NCI-H82 treated with DMSO at 0.1 percent for 48 hours (cell line): ENCODE results near the gene ZNF587B.
"Not testable (repeated sequence)": the region's sequence is repeated elsewhere in the genome, so short reads cannot be mapped to it uniquely, and the experiment has no call there.

Source experiments
- DNase-seq: peaks from one replicate; lab custom pipeline; 2025; ENCODE audit not compliant: unreplicated experiment; lab: John Stamatoyannopoulos, UW

ZNF587B gene

DNA sequence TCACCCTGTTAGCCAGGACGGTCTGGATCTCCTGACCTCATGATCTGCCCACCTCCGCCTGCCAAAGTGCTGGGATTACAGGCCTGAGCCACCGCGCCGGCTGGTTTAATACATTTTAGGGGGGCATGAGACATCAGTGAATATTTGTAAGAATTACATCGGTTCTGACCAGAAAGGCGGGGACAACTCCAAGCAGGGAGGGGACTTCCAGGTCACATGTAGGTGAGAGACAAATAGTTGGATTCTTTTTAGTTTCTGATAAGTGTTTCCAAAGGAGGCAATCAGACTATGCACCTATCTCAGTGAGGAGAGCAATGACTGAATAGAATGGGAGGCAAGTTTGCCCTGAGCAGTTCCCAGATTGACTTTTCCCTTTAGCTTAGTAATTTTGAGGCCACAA, 11.7 kb upstream of the ZNF587B start:
- DNase-seq = no peak

DNA sequence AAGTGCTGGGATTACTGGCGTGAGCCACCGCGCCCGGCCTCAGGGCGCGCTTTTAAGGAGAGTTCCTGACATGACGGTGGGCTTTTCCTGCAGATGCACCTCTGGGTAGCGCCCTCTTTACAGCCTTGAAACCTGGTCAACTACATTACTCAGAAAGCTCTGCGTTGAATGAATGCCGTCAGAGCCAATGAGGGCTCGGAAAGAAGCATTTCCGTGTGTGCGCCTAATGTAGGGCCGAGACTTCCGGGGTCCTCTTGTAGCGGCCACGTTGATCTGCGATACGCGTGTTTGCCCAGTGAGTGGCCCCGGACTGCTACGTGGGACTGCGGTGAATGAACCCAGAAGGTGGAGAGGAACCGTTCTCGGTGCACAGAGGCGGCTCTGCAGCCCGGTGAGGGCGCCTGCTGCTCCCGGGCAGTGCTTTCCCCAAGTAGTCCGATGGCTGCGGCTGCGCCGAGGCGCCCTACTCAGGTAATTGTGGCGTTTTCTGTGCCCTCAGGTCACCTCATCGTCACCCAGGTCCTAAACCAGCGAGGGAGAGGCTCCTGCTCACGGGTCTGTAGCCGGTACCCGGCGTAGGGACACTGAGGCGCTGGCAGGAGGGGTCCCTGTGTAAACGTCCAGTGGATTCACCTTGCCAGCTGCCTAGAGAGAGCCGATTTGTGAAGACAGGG, 10.5 kb upstream of the ZNF587B start:
- peak; percentile 92 for DNase-seq

DNA sequence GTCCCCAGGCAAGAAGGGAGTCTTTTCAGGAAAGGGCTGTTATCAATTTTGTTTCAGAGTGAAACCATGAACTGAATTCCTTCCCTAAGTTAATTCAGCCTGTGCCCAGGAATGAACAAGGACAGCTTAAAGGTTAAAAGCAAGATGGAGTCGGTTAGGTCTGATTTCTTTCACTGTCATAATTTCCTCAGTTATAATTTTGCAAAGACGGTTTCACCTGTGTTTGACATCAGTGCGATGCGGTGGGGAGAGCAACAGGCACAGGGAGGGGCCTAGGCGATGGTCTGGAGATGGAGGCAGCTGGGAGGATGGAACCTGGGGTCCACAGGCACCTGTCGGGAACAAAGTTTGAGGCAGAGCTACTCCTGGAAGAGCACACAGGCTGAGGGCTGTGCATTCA, 9.5 kb upstream of the ZNF587B start:
- no peak for DNase-seq

DNA sequence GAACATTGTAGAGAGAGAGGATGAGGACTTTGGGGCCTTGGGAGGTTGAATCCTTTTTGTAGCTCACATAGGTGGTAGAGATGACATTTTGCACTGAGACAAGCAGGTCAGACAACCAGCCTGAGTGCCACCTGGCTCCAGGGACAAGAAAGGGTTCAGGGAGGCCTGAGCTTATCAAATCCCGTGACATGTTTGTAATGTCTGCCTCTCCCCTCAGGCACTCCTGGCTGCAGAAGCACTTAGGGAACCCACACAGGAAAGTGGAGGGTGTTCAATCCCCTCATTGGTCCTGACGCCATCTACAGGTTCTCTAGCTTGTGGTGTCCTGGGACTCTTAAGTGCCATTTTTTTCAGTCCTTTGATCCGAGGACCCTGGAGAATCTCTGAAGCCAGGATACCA, 9.0 kb upstream of the ZNF587B start:
- DNase-seq = not testable (repeated sequence)

DNA sequence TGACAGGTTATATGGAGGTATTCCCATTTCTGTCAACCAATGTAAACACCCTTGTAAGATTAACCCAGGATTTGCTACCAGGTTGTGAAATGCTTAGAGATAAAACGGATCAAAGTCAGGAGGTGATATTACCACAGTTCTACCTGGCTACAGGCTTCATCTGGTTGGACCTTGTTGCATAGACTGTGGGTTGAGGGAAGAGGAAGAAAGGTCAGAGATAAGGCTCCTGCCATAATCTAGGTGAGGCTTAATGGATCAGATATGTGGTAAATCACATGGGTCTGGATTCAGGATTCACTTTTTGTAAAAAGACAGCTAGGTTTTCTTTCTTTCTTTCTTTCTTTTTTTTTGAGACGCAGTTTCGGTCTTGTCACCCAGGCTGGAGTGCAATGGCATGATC, 8.6 kb upstream of the ZNF587B start:
- DNase-seq = not testable (repeated sequence)

DNA sequence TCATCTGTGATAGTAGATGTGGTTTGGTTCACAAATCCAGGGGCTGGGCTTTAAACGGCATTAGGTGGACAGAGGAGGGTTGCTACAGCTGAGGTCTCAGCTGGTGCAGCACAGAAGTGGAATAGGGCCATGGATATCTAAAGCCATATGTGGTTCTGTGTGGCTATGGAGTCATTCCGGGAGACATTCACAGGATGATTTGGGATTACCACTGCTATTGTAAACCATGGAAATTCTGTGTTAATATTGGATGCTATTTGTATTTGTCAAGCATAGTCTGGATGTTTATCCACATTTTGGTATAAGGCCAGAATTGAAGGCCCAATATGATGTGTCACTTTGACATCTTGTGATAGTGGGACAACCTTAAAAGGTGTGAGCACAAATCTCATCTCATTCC, 6.9 kb upstream of the ZNF587B start:
- DNase-seq = not testable (repeated sequence)

DNA sequence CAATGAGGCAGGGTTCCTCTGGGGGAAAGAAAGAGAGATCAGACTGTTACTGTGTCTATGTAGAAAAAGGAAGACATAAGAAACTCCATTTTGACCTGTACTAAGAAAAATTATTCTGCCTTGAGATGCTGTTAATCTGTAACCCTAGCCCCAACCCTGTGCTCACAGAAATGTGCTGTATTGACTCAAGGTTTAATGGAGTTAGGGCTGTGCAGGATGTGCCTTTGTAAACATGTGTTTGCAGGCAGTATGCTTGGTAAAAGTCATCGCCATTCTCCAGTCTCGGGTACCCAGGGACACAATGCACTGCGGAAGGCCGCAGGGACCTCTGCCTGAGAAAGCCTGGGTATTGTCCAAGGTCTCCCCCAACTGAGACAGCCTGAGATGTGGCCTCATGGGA, 6.5 kb upstream of the ZNF587B start:
- DNase-seq = not testable (repeated sequence)

DNA sequence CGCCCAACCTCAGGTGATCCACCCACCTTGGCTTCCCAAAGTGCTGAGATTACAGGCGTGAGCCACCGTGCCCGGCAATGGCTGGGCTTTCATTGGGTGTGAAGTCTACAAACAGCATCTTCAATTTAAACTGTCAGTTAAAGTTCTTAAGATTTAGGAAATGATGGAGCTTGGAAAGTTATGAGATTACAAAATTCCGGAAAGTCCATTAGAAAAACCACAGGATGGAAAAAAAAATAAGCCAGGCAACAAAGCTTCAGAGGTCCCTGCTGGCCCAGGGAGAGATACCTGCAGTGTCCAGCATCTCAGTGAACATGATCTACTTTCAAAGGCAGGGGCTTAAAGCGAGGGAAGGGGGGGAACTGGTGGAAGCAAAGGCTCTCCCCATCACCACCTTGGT, 4.6 kb upstream of the ZNF587B start:
- no peak for DNase-seq

DNA sequence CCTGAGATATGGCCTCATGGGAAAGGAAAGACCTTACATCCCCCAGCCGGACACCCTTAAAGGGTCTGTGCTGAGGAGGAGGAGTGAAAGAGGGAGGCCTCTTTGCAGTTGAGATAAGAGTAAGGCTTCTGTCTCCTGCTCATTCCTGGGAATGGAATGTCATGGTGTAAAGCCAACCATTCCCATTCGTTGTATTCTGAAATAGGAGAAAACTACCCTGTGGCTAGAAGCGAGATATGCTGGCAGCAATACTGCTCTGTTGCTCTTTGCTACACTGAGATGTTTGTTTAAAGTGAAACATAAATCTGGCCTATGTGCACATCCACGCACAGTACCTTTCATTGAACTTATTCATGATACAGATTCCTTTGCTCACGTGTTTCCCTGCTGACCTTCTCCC, 783 bp upstream of the ZNF587B start:
- no peak for DNase-seq

DNA sequence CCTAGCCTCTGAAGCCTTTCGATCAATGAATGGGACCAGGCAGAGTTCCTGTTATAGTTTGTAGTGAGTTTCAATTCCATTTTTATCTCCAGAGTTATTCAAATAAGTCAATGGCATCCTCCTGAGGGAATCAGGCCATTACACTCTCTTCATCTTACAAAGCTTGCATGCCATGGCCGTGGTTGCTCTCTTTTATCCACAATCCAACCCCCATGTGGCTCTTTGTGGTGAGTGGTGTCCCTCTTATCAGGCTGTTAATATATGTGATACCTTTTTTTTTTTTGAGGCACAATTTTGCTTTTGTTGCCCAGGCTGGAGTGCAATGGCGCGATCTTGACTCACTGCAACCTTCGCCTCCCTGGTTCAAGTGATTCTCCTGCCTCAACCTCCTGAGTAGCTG, 6.9 kb downstream of the ZNF587B start:
- DNase-seq = not testable (repeated sequence)

DNA sequence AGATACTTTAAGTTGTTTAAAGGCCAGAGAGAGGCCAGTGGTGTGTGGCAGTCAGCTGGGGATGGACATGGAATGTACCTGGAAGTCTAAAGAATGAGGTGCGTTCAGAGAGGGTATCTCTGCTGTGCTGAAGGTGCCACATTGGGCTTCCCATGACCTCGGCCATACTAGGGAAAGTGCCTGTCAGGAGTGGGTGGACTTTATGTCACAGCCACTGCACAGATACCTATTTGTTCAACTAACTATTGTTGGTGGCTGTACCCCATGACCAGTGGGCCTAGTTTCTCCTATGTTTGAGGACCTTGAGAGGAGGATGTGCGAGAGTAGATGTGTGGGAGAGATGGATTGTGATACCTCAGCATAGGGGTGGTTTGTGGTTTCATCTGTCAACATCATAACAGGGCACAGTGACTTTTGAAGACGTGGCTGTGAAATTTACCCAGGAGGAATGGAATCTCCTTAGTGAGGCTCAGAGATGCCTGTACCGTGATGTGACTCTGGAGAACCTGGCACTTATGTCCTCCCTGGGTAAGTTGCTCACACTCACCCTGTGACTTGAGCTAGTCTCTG, 8.6 kb downstream of the ZNF587B start:
- not testable (repeated sequence) for DNase-seq

DNA sequence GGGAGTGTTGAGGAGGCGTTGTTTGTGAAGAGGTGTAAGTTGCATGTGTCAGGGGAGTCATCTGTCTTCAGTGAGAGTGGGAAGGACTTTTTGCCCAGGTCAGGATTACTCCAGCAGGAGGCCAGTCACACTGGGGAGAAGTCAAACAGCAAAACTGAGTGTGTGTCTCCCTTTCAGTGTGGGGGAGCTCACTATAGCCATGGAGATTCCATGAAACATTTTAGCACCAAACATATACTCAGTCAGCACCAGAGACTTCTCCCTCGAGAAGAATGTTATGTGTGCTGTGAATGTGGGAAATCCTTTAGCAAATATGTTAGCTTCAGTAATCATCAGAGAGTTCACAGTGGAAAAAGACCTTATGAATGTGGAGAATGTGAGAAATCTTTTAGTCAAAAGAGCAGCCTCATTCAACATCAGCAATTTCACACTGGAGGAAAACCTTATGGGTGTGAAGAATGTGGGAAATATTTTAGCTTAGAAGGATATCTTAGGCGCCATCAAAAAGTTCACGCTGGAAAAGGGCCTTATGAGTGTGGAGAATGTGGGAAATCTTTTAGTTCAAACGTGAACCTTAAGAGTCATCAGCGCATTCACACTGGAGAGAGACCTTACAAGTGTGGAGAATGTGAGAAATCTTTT, 11.1 kb downstream of the ZNF587B start:
- no peak for DNase-seq

DNA sequence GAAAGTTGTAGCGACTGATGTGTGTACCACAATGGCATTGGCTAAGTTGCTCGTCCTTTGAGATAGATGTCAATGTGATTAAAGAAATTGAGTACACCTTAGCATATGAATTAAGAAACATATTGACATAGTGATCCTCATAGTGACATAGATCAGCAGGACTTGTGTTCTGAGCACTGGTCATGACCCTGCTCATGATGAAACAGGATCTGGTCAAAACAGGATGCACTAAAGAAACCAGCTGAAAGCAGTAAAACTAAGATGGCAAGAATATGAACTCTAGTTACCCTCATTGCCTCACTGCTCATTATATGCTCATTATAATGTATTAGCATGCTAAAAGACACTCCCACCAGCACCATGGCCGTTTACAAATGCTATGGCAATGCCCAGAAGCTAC, 17.1 kb downstream of the ZNF587B start:
- DNase-seq = not testable (repeated sequence)

DNA sequence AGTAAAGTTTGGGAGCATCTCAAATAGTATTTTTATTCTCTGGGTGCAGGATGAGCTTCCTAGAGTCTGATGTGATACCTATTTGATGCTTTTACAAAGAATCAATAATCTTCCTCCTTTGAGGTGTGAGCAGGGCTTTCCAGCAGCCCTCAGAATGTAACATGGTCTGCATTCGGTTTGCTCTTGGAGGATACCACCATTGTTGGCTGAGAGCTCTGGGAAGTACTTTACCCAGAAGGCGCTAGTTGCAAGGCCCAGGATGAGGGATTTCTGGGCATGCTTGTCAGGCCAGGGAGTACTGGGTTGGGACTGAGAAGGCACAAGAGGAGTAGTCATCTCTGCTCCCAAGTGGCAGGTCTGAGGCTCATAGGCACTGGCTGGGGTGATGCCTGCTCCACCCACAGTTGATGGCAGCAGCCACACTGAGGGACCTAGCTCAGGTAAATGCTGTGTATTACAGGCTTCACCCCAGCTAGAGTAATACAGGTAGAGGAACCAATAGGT, 19.1 kb downstream of the ZNF587B start:
- DNase-seq = not testable (repeated sequence)

DNA sequence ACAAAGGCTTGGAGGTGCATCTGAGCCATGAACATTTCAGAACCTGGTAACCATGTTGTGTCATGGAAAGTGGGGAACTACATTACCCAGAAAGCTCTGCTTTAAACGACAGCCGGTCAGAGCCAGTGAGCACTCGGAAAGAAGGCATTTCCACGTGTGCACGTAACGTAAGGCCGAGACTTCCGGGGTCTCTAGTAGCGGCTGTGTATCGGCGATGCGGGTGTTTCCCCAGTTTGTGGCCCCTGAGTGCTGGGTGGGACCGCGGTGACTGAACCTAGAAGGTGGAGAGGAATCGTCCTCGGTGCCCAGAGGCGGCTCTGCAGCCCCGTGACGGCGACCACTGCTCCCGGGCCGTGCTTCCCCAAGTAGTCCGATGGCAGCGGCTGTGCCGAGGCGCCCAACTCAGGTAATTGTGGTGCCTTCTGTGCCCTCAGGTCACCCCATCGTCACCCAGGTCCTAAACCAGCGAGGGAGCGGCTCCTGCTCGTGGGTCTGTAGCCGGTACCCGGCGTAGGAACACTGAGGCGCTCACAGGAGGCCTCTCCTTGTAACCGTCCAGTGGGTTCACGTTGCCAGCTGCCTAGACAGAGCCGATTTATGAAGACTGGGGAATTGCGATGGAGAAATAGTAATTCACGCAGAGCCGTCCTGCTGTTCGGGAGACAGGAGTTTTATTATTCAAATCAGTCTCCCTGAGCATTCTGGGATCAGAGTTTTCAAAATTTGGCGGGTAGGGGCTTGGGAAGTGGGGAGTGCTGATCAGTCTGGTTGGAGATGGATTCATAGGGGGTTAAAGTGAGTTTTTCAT, 19.8 kb downstream of the ZNF587B start, which contains the start of gene ZNF587:
Gene ZNF587 (plus strand): TSS at position 194 of the 808 bp plus-strand sequence. CDS start 180 bp downstream, at position 374.
- DNase-seq = peak; percentile 72

DNA sequence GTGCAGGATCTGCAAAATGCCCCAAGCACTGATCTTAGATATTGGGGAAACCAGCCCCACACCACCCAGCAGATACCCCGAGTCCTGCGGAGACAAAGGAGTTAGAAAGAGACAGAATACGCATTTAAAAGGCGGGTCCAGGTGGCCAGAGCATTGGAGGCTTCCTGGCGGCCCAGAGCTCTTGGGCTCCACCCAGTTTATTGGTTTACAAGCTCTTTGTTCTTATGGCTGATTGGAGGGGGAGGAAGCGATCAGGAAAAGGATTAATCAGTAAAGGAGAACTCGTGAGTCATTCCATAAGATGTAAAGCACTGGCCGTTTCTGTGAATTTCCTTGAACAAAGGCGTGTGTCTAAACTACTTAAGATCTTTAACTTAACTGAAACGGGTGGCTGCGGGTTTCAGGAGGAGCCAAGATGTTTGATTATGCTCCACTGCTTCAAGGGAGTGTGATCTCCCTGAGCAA, 20.5 kb downstream of the ZNF587B start:
- peak; percentile 25 for DNase-seq

DNA sequence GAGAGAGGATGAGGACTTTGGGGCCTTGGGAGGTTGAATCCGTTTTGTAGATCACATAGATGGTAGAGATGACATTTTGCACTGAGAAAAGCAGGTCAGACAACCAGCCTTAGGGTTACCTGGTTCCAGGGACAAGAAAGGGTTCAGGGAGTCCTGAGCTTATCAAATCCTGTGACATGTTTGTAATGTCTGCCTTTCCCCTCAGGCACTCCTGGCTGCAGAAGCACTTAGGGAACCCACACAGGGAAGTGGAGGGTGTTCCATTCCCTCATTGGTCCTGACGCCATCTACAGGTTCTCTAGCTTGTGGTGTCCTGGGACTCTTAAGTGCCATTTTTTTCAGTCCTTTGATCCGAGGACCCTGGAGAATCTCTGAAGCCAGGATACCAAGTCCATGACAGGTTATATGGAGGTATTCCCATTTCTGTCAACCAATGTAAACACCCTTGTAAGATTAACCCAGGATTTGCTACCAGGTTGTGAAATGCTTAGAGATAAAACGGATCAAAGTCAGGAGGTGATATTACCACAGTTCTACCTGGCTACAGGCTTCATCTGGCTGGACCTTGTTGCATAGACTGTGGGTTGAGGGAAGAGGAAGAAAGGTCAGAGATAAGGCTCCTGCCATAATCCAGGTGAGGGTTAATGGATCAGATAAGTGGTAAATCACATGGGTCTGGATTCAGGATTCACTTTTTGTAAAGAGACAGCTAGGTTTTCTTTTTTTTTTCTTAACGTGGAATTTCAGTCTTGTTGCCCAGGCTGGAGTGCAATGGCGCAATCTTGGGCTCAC, 21.9 kb downstream of the ZNF587B start:
- DNase-seq = not testable (repeated sequence)

DNA sequence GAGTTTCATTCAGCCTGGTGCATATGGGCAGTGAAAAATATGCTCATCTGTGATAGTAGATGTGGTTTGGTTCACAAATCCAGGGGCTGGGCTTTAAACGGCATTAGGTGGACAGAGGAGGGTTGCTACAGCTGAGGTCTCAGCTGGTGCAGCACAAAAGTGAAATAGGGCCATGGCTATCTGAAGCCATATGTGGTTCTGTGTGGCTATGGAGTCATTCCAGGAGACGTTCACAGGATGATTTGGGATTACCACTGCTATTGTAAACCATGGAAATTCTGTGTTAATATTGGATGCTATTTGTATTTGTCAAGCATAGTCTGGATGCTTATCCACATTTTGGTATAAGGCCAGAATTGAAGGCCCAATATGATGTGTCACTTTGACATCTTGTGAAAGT, 24.0 kb downstream of the ZNF587B start:
- not testable (repeated sequence) for DNase-seq

DNA sequence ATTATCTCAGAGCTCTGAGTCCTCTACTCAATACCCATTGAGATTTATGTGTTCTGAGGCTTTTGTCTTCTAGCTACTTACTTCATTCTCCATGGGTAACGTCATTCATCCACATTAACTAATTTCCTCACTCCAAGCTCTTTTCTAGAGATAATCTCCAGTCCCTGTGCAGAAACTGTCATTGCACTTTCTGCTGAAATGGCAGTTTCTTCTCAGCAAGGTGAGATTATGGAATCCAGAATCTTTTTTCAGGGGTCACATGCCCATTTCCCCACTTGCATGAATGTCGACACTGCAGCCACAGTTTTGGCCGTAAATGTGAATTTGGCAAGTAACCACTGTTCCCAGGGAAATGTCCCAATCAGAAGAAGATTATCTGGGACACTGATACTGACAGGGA, 32.3 kb downstream of the ZNF587B start:
- DNase-seq = not testable (repeated sequence)

DNA sequence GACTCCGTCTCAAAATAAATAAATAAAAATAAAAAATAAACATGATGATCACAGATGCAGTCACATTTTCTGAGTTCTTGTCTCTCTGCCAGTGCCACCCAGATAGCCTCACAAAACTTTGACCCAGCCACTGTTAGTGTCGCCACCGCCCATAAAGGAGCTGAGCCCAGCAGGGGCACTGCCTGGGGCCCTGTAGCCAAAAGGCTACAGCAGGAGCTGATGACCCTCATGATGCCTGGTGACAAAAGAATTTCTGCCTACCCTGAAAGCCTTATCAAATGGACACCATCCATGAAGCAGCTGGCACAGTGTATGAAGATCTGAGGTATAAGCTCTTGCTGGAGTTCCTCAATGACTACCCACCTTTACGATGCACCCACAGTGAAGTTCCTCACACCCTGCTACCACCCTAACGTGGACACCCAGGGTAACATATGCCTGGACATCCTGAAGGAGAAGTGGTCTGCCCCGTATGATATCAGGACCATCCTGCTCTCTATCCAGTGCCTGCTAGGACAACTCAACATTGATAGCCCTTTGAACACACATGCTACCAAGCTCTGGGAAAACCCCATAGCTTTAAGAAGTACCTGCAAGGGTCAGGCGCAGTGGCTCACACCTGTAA, 37.9 kb downstream of the ZNF587B start:
- no peak for DNase-seq
